NCI-H1436 (cell line): ENCODE measurements around the gene LRRC7.

Experiments
- DNase-seq: peaks from one replicate; lab custom pipeline; 2025; lab: John Stamatoyannopoulos, UW

Gene LRRC7

DNA sequence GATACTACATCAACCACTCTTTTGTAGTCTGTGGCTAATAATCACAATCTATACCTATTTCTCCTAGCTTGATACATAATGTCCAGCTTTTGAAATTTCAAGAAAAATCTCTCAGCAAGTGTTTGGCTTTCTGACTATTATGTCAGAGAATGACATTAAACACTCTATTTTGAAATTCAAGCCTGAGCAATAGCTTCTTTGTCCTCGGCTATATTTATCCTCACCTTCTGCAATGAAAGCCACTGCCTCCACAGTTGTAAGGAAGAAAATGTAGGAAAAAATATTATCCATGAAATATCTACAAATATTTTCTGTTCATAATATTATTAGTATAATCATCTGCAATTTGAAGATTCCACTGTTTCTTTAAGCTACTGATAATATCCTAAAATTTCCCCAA lies 22.1 kb downstream of the LRRC7 start:
- no peak for DNase-seq

DNA sequence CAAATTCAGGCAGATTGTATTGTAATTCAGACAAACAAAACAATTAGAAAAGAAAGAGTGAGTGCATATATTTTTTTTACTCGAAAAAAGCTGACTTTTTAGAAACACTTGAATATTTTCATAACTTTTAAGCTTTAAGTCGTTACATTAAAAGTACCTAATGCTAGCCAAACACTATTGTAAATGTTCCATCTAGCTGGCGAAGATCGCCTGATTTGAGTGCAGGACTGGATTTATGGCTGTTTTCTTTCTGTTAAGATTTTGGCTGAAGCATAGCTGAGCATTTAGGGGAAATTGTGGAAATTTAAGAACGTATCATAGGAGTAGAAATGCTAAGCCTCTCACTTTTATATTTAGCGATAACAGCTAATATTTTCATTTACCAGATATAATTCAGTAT lies 24.6 kb downstream of the LRRC7 start:
- DNase-seq = no peak

GRCh38 chr1:69595486-69595885 lies 27.8 kb downstream of the LRRC7 start:
- no peak for DNase-seq

- DNase-seq = no peak
These were observed 43.6 kb downstream of the LRRC7 start for GRCh38 chr1:69611316-69611715.

GRCh38 chr1:69613414-69613813 lies 45.7 kb downstream of the LRRC7 start:
- DNase-seq = no peak

DNA sequence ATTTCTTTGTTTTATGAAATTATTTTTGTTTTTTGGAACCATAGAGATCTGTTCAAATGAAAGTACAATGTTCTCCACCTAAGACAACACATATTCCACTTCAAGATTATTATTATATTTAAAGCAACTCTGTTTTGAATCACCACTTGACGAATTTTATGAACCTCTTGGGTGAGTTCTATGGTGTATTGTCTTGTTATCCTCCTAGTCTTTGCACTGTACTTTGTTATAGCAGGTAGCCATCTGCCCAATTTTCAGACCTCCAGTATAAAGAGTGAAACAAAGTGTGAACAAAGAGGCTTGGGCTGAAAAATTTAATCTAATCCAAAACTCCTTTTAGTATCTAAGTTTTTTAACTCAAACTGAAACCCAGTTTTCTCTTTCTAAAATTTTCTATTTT lies 71.0 kb downstream of the LRRC7 start:
- no peak for DNase-seq

DNA sequence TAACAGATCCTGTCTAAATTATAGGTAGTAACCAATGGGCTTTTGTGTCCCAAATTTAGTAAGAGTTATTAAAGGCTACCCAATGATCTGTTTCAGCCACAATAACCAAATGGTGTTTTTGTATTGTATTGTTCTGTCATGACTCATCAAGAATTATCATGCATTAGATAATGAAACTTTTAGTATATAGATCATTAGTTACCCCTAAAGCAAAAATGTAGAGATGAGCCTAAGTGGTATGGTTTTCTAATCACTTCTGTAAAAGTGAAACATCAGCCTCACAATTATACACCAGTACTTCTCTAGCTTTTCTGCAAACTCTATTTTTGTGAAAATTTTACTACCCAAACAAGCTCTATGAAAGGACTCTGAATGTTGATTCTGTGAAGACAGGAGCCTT lies 71.4 kb downstream of the LRRC7 start:
- DNase-seq = no peak

GRCh38 chr1:69643266-69643665 lies 75.5 kb downstream of the LRRC7 start:
- DNase-seq = no peak

DNA sequence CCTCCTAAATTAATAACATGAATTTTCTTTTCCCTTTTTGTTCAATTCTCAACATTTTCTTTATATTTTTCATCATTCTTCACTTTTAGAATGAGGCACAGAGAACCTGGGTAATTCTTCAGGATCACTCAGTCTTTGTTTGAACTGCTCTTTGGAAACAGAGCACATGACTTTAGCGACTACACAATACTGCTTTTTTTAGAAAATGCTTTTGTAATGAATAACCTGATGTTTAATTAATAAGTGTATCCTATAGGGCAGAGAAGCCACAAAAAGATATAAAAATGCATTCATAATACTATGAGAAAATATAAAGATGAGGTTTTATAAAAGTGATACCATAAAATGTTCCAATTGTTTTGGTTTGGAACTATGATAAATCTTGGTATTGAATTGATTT lies 77.8 kb downstream of the LRRC7 start:
- no peak for DNase-seq

GRCh38 chr1:69648486-69648885 lies 80.8 kb downstream of the LRRC7 start:
- DNase-seq = no peak

DNA sequence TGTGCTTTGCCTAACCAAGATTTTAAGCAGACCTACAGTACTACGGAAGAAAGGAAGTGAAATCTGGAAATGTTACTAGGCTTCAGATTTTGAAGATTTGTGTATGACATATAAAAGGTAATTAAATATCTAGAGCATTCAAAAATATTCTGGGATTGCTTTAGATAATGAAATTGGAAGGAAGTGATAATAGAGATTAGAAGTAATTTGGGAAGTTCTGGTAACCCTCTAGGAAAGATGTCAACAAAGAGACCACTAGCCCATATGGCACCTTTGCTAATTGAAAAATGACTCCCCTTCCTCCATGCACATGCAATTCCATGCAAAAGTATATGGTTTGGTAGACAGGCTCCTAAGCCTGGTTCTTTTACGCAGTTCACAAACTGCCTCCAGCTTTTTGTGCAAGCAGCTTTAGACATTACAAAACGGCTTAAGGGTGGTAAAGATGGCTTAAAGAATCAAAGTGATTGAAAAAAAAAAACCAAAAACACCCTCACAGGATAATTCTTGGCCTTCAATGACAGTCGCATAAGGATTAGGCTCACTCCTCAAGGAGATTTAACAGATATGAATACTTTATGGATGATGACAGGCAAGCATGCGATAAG lies 81.8 kb downstream of the LRRC7 start:
- DNase-seq = no peak

GRCh38 chr1:69650779-69651178 lies 83.1 kb downstream of the LRRC7 start:
- no peak for DNase-seq

- DNase-seq = no peak
These were observed 83.9 kb downstream of the LRRC7 start for GRCh38 chr1:69651656-69652055.

- no peak for DNase-seq
These were observed 90.2 kb downstream of the LRRC7 start for GRCh38 chr1:69657971-69658370.

DNA sequence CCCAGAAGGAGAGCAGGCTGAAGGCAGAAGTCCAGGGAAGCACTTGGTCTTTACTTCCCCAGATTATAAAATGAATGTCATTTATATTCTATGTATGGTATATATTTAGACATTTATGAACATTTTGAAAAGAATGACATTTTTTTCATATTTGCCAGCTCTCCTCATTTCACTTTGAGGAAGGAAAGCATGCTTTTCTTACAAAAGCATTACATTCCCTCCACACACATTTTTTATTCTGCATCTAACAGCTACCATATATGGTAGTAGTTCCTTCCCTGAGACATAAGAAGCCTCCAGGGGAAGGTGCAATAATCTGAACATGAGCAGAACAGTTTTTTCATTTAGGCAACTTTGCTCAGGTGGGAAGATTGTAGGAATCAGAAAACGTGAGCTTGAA lies 94.0 kb downstream of the LRRC7 start:
- DNase-seq = no peak

- DNase-seq = no peak
These were observed 94.6 kb downstream of the LRRC7 start for GRCh38 chr1:69662321-69662720.

DNA sequence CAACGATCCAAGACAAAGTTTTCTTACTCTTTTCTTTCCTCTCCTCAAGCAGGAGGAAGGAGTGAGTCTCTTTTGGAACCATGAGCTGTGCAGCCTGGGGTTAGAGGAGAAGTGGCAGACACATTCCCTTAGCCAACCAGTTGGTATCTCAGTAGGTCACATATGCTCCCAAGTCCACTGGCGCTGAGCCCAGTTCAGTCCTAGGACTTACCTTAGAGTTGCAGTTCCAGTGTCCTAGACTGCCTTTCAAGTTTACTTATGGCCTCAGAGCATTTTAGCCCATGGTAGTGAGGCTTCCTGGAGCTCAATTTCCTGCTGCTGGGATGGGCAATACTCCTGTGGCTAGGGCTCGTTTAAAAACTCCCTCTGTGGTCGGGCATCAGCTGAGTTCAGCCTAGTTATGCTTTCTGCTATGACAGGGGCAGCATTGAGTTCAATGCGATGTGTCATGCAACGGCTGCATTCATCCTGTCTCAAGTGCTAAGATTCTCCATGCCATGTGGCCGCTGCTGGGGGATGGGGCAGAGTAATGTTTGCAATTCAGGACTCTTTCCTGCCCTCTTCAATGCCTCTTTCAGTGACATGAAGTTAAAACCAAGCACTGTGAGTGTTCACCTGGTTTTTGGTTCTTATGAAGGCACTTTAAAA lies 103.8 kb downstream of the LRRC7 start:
- no peak for DNase-seq

GRCh38 chr1:69673321-69673720 lies 105.6 kb downstream of the LRRC7 start:
- DNase-seq = no peak

DNA sequence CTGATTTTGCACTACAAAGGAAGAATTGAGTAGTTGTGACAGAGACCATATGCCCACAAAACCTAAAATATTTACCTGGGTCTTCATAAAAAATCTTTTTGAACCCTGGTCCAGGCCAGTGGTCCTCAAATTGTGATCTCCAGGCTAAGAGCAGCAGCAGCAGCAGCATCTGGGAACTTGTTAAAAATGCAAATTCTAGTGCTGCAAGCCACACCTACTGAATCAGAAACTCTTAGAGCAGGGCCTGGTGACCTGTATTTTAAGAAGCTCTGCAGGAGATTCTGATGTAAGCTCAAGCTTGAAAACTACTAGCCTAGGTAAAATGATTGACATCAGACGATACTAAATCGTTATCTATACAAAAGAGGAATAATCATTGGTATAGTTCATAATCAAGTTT lies 112.2 kb downstream of the LRRC7 start:
- DNase-seq = no peak

DNA sequence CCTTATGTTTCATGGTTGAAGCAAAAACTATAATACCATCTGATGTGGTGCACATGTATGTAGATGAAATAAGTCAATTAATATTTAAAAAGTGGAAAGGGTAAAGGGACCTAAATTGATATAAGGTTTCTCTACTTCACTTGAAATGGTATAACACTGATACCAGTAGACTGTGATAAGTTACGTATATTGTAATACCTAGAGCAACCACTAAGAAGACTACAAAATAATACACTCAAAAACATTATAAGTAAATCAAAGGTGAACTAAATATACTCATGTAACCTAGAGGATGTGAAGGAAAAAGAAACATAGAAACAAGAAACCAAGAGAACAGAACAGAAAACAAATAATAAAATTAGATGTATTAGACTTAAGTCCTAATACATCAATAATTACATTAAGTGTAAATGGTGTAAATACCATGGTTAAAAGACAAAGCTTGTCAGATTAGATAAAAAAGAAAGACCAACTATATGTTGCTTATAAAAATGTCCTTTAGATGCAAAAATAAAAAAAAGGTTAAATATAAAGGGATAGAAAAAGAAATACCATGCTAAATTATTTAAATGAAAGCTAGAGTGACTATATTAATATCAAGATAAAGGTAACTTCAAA lies 118.8 kb downstream of the LRRC7 start:
- DNase-seq = no peak

DNA sequence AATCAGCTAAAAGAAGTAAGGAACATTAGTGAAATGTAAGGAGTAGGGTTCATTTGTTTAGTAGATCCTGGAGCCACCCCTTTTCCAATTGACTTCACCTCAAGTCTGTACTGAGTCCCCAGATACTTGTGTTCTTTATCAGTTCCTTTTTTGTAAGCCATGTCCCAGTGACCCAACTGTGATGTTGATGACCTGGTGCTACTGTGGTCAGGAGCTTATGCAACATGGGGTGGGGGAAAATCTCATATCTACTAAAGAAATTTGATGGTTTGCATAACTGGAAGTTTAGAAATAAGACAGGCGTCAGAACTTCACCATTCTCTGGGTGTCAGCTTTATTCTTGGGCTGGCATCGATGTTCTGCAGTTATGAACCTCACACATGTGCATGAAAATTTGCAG lies 120.5 kb downstream of the LRRC7 start:
- no peak for DNase-seq

DNA sequence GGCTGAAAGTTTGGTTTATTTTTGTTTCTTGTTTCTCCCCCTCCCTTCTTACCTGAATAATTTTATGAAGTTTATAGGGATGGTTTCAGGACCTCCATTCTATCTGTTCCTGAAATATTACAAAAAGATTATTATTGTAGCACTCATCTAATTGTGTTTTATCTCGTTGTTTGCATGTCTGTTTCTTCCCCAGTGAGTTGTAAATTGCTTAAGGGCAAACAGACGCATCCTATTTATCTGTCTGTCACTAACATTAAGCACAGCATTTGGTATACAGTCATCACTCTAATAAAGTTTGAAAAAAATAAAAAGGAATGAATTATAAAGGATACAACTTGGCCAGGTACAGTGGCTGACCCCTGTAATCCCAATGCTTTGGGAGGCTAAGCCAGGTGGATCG lies 123.5 kb downstream of the LRRC7 start:
- DNase-seq = no peak

GRCh38 chr1:69693921-69694675 lies 126.4 kb downstream of the LRRC7 start:
- no peak for DNase-seq
